Neural cell (in vitro differentiated cells): Measurements from ENCODE around the gene PLEKHA1. TPM values are rescaled to one million over a fixed set of nuclear protein-coding genes. Genes with fewer than 3 reads are reported as not detected.

Experiments used
- H2AFZ ChIP-seq: fragments of 200-600, 300-800 bp; sonication (generic), shearing (Covaris generic); 2 replicates; pipeline ENCODE4 v1.6.0; 2014; ENCODE audit warnings: low read depth, mild to moderate bottlenecking, antibody characterized with exemption, low read length, moderate library complexity
- H3F3A ChIP-seq: fragments of 200-600 bp; shearing (Covaris generic); 2 replicates; pipeline ENCODE4 v1.6.1; 2016; ENCODE audit warnings: mild to moderate bottlenecking, moderate library complexity, mixed read lengths, antibody characterized with exemption, low read length; ENCODE audit not compliant: insufficient read depth, poor library complexity, severe bottlenecking
- H3K27ac ChIP-seq: fragments of 200-600, 300-800 bp; sonication (generic), shearing (Covaris generic); 2 replicates; pipeline ENCODE4 v1.5.1; 2014; ENCODE audit warnings: mild to moderate bottlenecking, low read length, moderate library complexity
- H3K27me3 ChIP-seq: fragments of 300-800, 200-600 bp; sonication (generic), shearing (Covaris generic); 2 replicates; pipeline ENCODE4 v1.6.0; 2014; ENCODE audit warnings: mild to moderate bottlenecking, low read depth, low read length, moderate library complexity; ENCODE audit not compliant: insufficient read depth
- H3K36me3 ChIP-seq: fragments of 300-800, 200-600 bp; sonication (generic), shearing (Covaris generic); 2 replicates; pipeline ENCODE4 v1.5.1; 2014; ENCODE audit warnings: mild to moderate bottlenecking, antibody characterized with exemption, low read length, moderate library complexity; ENCODE audit not compliant: insufficient read depth
- H3K4me2 ChIP-seq: fragments of 300-800, 200-600 bp; sonication (generic), shearing (Covaris generic); 2 replicates; pipeline ENCODE4 v1.6.0; 2014; ENCODE audit warnings: mild to moderate bottlenecking, low read length
- H3K4me3 ChIP-seq: fragments of 300-800, 200-600 bp; sonication (generic), shearing (Covaris generic); 2 replicates; pipeline ENCODE4 v1.5.1; 2014; ENCODE audit warnings: mild to moderate bottlenecking, low read length, moderate library complexity
- H3K79me2 ChIP-seq: fragments of 200-600 bp; shearing (Covaris generic); replicated peaks from 2 replicates; pipeline ENCODE4 v1.6.0; 2014; ENCODE audit warnings: mild to moderate bottlenecking, low read length, moderate library complexity; ENCODE audit not compliant: insufficient read depth
- H3K9ac ChIP-seq: fragments of 300-800, 200-600 bp; sonication (generic), shearing (Covaris generic); 2 replicates; pipeline ENCODE4 v1.6.1; 2016; ENCODE audit warnings: mild to moderate bottlenecking, low read length, mixed read lengths
- H3K9me2 ChIP-seq: fragments of 200-600 bp; shearing (Covaris generic); 2 replicates; pipeline ENCODE4 v1.6.1; 2016; ENCODE audit warnings: mild to moderate bottlenecking, low read length, mixed read lengths; ENCODE audit not compliant: insufficient read depth
- H3K9me3 ChIP-seq: fragments of 200-600, 300-800 bp; sonication (generic), shearing (Covaris generic); 2 replicates; pipeline ENCODE4 v1.6.1; 2016; ENCODE audit warnings: mild to moderate bottlenecking, mixed run types, low read length, moderate library complexity, mixed read lengths
- H4K20me1 ChIP-seq: fragments of 200-600 bp; shearing (Covaris generic); 2 replicates; pipeline ENCODE4 v1.6.1; 2016; ENCODE audit warnings: mild to moderate bottlenecking, mixed run types; ENCODE audit not compliant: insufficient read depth
- CTCF ChIP-seq: fragments of 450-650 bp; IDR thresholded peaks from 2 replicates; pipeline ENCODE4 v1.5.1; 2014; ENCODE audit warnings: antibody characterized with exemption, mild to moderate bottlenecking, moderate library complexity; ENCODE audit not compliant: poor library complexity, severe bottlenecking
- EP300 ChIP-seq: fragments of 450-650 bp; conservative IDR thresholded peaks from 2 replicates; pipeline ENCODE4 v1.6.1; 2014; ENCODE audit warnings: antibody characterized with exemption, mild to moderate bottlenecking, moderate library complexity; ENCODE audit not compliant: poor library complexity, severe bottlenecking
- EZH2 ChIP-seq: fragments of 200-600, 300-800 bp; shearing (Covaris generic), sonication (generic); IDR thresholded peaks from 2 replicates; pipeline ENCODE4 v1.6.1; 2014; ENCODE audit warnings: antibody characterized with exemption, low read length, borderline replicate concordance, mild to moderate bottlenecking; ENCODE audit not compliant: insufficient read depth, poor library complexity, severe bottlenecking
- MXI1 ChIP-seq: fragments of 450-650 bp; conservative IDR thresholded peaks from 2 replicates; pipeline ENCODE4 v1.6.1; 2014; ENCODE audit warnings: antibody characterized with exemption, mild to moderate bottlenecking; ENCODE audit not compliant: poor library complexity, severe bottlenecking
- POLR2AphosphoS5 ChIP-seq: IDR thresholded peaks from 2 replicates; pipeline ENCODE4 v1.6.1; 2012
- RAD21 ChIP-seq: fragments of 450-650 bp; conservative IDR thresholded peaks from 2 replicates; pipeline ENCODE4 v1.6.1; 2014; ENCODE audit warnings: antibody characterized with exemption, mild to moderate bottlenecking, moderate library complexity
- REST ChIP-seq: IDR thresholded peaks from 2 replicates; pipeline ENCODE4 v1.6.1; 2012; ENCODE audit warnings: borderline replicate concordance
- SMC3 ChIP-seq: fragments of 450-650 bp; conservative IDR thresholded peaks from 2 replicates; pipeline ENCODE4 v1.6.1; 2014; ENCODE audit warnings: antibody characterized with exemption, mild to moderate bottlenecking, moderate library complexity; ENCODE audit not compliant: poor library complexity
- TAF1 ChIP-seq: IDR thresholded peaks from 2 replicates; pipeline ENCODE4 v1.6.1; 2012; ENCODE audit warnings: low read depth
- polyA plus RNA-seq: library from polyadenylated mRNA; depleted of rRNA; stranded (reverse); fragments of >200 nt; gene quantifications from 2 replicates; pipeline ENCODE4 v1.2.3, GENCODE V29; 2014

Gene PLEKHA1
- polyA plus RNA-seq, 1 donor from 2014 or later, result 91.9 TPM

- H3K27me3 ChIP-seq, result peaks cover 15% of the 10 kb centered on the region
- H3K9me3 ChIP-seq, result no peaks in the 10 kb centered on the region
- no peak overlapping the region for H3K9ac ChIP-seq
- no peak overlapping the region for H3K27ac ChIP-seq
- H2AFZ ChIP-seq, result no peak overlapping the region
- H3K9me2 ChIP-seq, result no peaks in the 10 kb centered on the region
- H3K4me2 ChIP-seq, result no peak overlapping the region
- H4K20me1 ChIP-seq, result no peaks in the 10 kb centered on the region
- no peaks in the 10 kb centered on the region for H3K79me2 ChIP-seq
- TF ChIP-seq EP300 (no peak), MXI1 (no peak), TAF1 (no peak), REST (no peak), SMC3 (no peak), POLR2AphosphoS5 (no peak), RAD21 (no peak), EZH2 (no peak), CTCF (no peak)
- no peaks in the 10 kb centered on the region for H3K36me3 ChIP-seq
- no peaks in the 10 kb centered on the region for H3F3A ChIP-seq
- no peak overlapping the region for H3K4me3 ChIP-seq
Measured at GRCh38 chr10:122467701-122468100, 93.2 kb downstream of the PLEKHA1 start.

GRCh38 chr10:122468307-122468925 is 93.9 kb downstream of the PLEKHA1 start:
- Histone ChIP-seq H3K27ac (no peak overlapping the region), H3K27me3 (peaks cover 8% of the 10 kb centered on the region), H3K36me3 (no peaks in the 10 kb centered on the region), H2AFZ (no peak overlapping the region), H3K4me3 (no peak overlapping the region), H3F3A (no peaks in the 10 kb centered on the region), H3K9me3 (no peaks in the 10 kb centered on the region), H3K9ac (no peak overlapping the region), H3K4me2 (no peak overlapping the region), H4K20me1 (no peaks in the 10 kb centered on the region), H3K79me2 (no peaks in the 10 kb centered on the region), H3K9me2 (no peaks in the 10 kb centered on the region)
- TF ChIP-seq RAD21, result no peak
- TF ChIP-seq EP300, result no peak
- TF ChIP-seq EZH2, result no peak
- no peak for TF ChIP-seq REST
- no peak for TF ChIP-seq MXI1
- TF ChIP-seq POLR2AphosphoS5, result no peak
- no peak for TF ChIP-seq CTCF
- TF ChIP-seq SMC3, result no peak
- no peak for TF ChIP-seq TAF1
